Naive thymus-derived CD4-positive, alpha-beta T cell (primary cell): ENCODE measurements around the gene OGFOD2. TPM values are rescaled to one million over a fixed set of nuclear protein-coding genes. Genes with fewer than 3 reads are reported as not detected.
A peak's percentile ranks its signal among the peaks of the same experiment; 100 is the strongest.

Experiments used
- ATAC-seq: fragments of 150-1000 bp; cut with Tn5 transposase; 2 replicates; pipeline ENCODE4 v1.10.0; 2021; ENCODE audit warnings: mild to moderate bottlenecking, moderate library complexity
- CTCF ChIA-PET: fragments of 350-600 bp; sonication (Branson Sonifier 250); formaldehyde crosslinking; loops from one replicate; lab custom pipeline; 2021; ENCODE audit warnings: antibody characterized with exemption; lab: Charles Lee
- POLR2A ChIA-PET: fragments of 350-600 bp; sonication (Branson Sonifier 250); formaldehyde crosslinking; loops from one replicate; lab custom pipeline; 2021; ENCODE audit warnings: antibody characterized with exemption, inconsistent platforms; lab: Charles Lee
- DNase-seq, 9 donors: peaks; one replicate each; pipeline versions ENCODE4 v3.0.0 to v3.0.0-alpha.2; 2020 to 2022; ENCODE audit warnings: mixed read lengths in 1 of 9
- H3K27ac ChIP-seq: one replicate; pipeline ENCODE4 v1.7.0; 2013; ENCODE audit warnings: mild to moderate bottlenecking, low read depth, low read length, moderate library complexity
- H3K27me3 ChIP-seq, 2 donors: one replicate each; pipeline ENCODE4 v1.7.0; 2013; ENCODE audit warnings: low read length in 2 of 2, mild to moderate bottlenecking in 2 of 2, moderate library complexity in 2 of 2; ENCODE audit not compliant: control insufficient read depth in 2 of 2, insufficient read depth in 2 of 2
- H3K36me3 ChIP-seq, 3 experiments: 1 replicate in 2 of 3; 2 replicates in 1 of 3; pipeline ENCODE4 v1.7.0; 2013; ENCODE audit warnings: low read length in 3 of 3, mild to moderate bottlenecking in 3 of 3, moderate library complexity in 1 of 3; ENCODE audit not compliant: insufficient read depth in 3 of 3, control insufficient read depth in 2 of 3
- H3K4me1 ChIP-seq, 2 donors: one replicate each; pipeline ENCODE4 v1.7.0; 2013; ENCODE audit warnings: low read length in 2 of 2, mild to moderate bottlenecking in 2 of 2, moderate library complexity in 1 of 2; ENCODE audit not compliant: control insufficient read depth in 2 of 2, insufficient read depth in 2 of 2
- H3K4me3 ChIP-seq: 2 replicates; pipeline ENCODE4 v1.7.0; 2013; ENCODE audit warnings: mild to moderate bottlenecking, low read length
- H3K9me3 ChIP-seq, 3 experiments: 1 replicate in 2 of 3; 2 replicates in 1 of 3; pipeline ENCODE4 v1.7.0; 2013; ENCODE audit warnings: low read length in 3 of 3; ENCODE audit not compliant: control insufficient read depth in 2 of 3
- H3K27ac Mint-ChIP-seq, 9 donors: one replicate each; pipeline ENCODE4 v1.8.0; 2020 to 2022; ENCODE audit warnings: mixed read lengths in 9 of 9, mild to moderate bottlenecking in 8 of 9, moderate library complexity in 5 of 9, inconsistent platforms in 2 of 9
- H3K27me3 Mint-ChIP-seq, 5 donors: one replicate each; pipeline ENCODE4 v1.8.0; 2021 to 2022; ENCODE audit warnings: mixed read lengths in 5 of 5, mild to moderate bottlenecking in 1 of 5
- H3K36me3 Mint-ChIP-seq, 5 donors: one replicate each; pipeline ENCODE4 v1.8.0; 2020 to 2022; ENCODE audit warnings: mixed read lengths in 5 of 5, mild to moderate bottlenecking in 3 of 5, inconsistent platforms in 1 of 5
- H3K4me1 Mint-ChIP-seq, 7 donors: one replicate each; pipeline ENCODE4 v1.8.0; 2020 to 2022; ENCODE audit warnings: mixed read lengths in 7 of 7, mild to moderate bottlenecking in 3 of 7, inconsistent platforms in 1 of 7
- H3K4me3 Mint-ChIP-seq, 10 donors: one replicate each; pipeline ENCODE4 v1.8.0; 2020 to 2022; ENCODE audit warnings: mild to moderate bottlenecking in 10 of 10, mixed read lengths in 10 of 10, moderate library complexity in 6 of 10, inconsistent platforms in 2 of 10
- H3K9me3 Mint-ChIP-seq, 11 donors: one replicate each; pipeline ENCODE4 v1.8.0; 2020 to 2022; ENCODE audit warnings: mixed read lengths in 11 of 11, mild to moderate bottlenecking in 4 of 11, inconsistent platforms in 1 of 11, moderate library complexity in 1 of 11
- intact Hi-C, 2 donors: fragments of 100-400 bp; cut with micrococcal nuclease; formaldehyde crosslinking; loops; one replicate each; pipeline ENCODE4 v1.15.1; 2023
- polyA plus RNA-seq, 2 donors: library from polyadenylated mRNA; unstranded; fragments of 300-500 nt; fragmentation: Illumina TruSeq; gene quantifications; one replicate each; pipeline ENCODE4 v1.2.3, GENCODE V29; 2021
- total RNA-seq, 6 experiments: library from RNA in 5 of 6; stranded (reverse) in 5 of 6; gene quantifications; 1 replicate in 5 of 6; 2 replicates in 1 of 6; pipeline ENCODE4 v1.2.3 and lab custom pipeline; 2021 to 2026

Gene OGFOD2
- total and polyA plus RNA-seq, 7 experiments from 2014 or later = 16.8 to 49.1 (median 21.7) TPM

GRCh38 chr12:122992386-122992785 is 17.3 kb downstream of the OGFOD2 start:
- no peak for DNase-seq
- intact Hi-C loops = no loop called here
- no peaks in the 10 kb centered on the region for H3K27me3 ChIP-seq
- Mint-ChIP-seq H3K4me1 (no peaks in the 10 kb centered on the region), H3K36me3 (peaks cover 0 to 11% (median 0%) of the 10 kb centered on the region in 5 donors), H3K27me3 (no peaks in the 10 kb centered on the region), H3K9me3 (no peaks in the 10 kb centered on the region), H3K4me3 (no peak overlapping the region), H3K27ac (peak overlapping the region in 1 of 9 donors; percentile 80)
- no peaks in the 10 kb centered on the region for H3K4me1 ChIP-seq
- ChIA-PET CTCF (interaction anchor here (0.6 kb wide), 1 partner anchor 140 kb away, joined by 3 read pairs; no protein-coding TSS in a partner anchor), POLR2A (interaction anchor here (1.3 to 1.6 kb wide), 2 partner anchors 9 to 10 kb away, joined by 3 read pairs; no protein-coding TSS in a partner anchor)
- H3K36me3 ChIP-seq = peaks cover 0 to 89% (median 16%) of the 10 kb centered on the region in 3 experiments
- H3K9me3 ChIP-seq = no peaks in the 10 kb centered on the region
- no peak for ATAC-seq
- H3K27ac ChIP-seq = no peak overlapping the region
- H3K4me3 ChIP-seq = no peak overlapping the region

- DNase-seq (no peak), ATAC-seq (no peak)
- peak overlapping the region in 4 of 9 donors; percentile 9 to 54 (median 48) for H3K27ac Mint-ChIP-seq
- H3K4me1 ChIP-seq = no peaks in the 10 kb centered on the region
- intact Hi-C loops = no loop called here
- H3K9me3 ChIP-seq = no peaks in the 10 kb centered on the region
- peaks cover 0 to 86% (median 9%) of the 10 kb centered on the region in 3 experiments for H3K36me3 ChIP-seq
- H3K27ac ChIP-seq = no peak overlapping the region
- H3K27me3 ChIP-seq = no peaks in the 10 kb centered on the region
- no peak overlapping the region for H3K4me3 Mint-ChIP-seq
- H3K27me3 Mint-ChIP-seq = no peaks in the 10 kb centered on the region
- no peak overlapping the region for H3K4me3 ChIP-seq
- H3K9me3 Mint-ChIP-seq = no peaks in the 10 kb centered on the region
- no peaks in the 10 kb centered on the region for H3K4me1 Mint-ChIP-seq
- POLR2A ChIA-PET = no interaction called here
- H3K36me3 Mint-ChIP-seq = peaks cover 0 to 7% (median 0%) of the 10 kb centered on the region in 5 donors
- CTCF ChIA-PET = interaction anchor here (0.6 kb wide), 1 partner anchor 305 kb away, joined by 4 read pairs; no protein-coding TSS in a partner anchor
These were observed 19.2 kb downstream of the OGFOD2 start for GRCh38 chr12:122994140-122994675.

GRCh38 chr12:122994781-122995502 is 19.9 kb downstream of the OGFOD2 start:
- H3K4me1 Mint-ChIP-seq = no peaks in the 10 kb centered on the region
- no peaks in the 10 kb centered on the region for H3K27me3 ChIP-seq
- H3K36me3 Mint-ChIP-seq = peaks cover 0 to 7% (median 0%) of the 10 kb centered on the region in 5 donors
- no peaks in the 10 kb centered on the region for H3K9me3 Mint-ChIP-seq
- H3K27ac Mint-ChIP-seq = no peak overlapping the region
- no peak for ATAC-seq
- H3K27me3 Mint-ChIP-seq = no peaks in the 10 kb centered on the region
- POLR2A ChIA-PET = interaction anchor here (0.6 kb wide), 1 partner anchor 109 kb away, joined by 3 read pairs; no protein-coding TSS in a partner anchor
- no peak overlapping the region for H3K27ac ChIP-seq
- no peaks in the 10 kb centered on the region for H3K4me1 ChIP-seq
- no peak overlapping the region for H3K4me3 Mint-ChIP-seq
- DNase-seq = no peak
- intact Hi-C loops = no loop called here
- CTCF ChIA-PET = no interaction called here
- H3K9me3 ChIP-seq = no peaks in the 10 kb centered on the region
- H3K36me3 ChIP-seq = peaks cover 0 to 88% (median 8%) of the 10 kb centered on the region in 3 experiments
- no peak overlapping the region for H3K4me3 ChIP-seq

- H3K4me3 Mint-ChIP-seq = no peak overlapping the region
- H3K4me1 Mint-ChIP-seq = no peaks in the 10 kb centered on the region
- H3K27ac ChIP-seq = no peak overlapping the region
- peaks cover 0 to 12% (median 0%) of the 10 kb centered on the region in 5 donors for H3K36me3 Mint-ChIP-seq
- DNase-seq (no peak), ATAC-seq (no peak)
- CTCF ChIA-PET = no interaction called here
- no peaks in the 10 kb centered on the region for H3K27me3 ChIP-seq
- H3K27me3 Mint-ChIP-seq = no peaks in the 10 kb centered on the region
- intact Hi-C loops = no loop called here
- no peaks in the 10 kb centered on the region for H3K9me3 Mint-ChIP-seq
- no peaks in the 10 kb centered on the region for H3K4me1 ChIP-seq
- POLR2A ChIA-PET = interaction anchor here (0.6 kb wide), 1 partner anchor 110 kb away, joined by 3 read pairs; no protein-coding TSS in a partner anchor
- no peaks in the 10 kb centered on the region for H3K9me3 ChIP-seq
- peak overlapping the region in 2 of 9 donors; percentile 17 to 31 for H3K27ac Mint-ChIP-seq
- peaks cover 0 to 88% (median 6%) of the 10 kb centered on the region in 3 experiments for H3K36me3 ChIP-seq
- no peak overlapping the region for H3K4me3 ChIP-seq
These were observed 20.6 kb downstream of the OGFOD2 start for GRCh38 chr12:122995503-122996187.

- Mint-ChIP-seq H3K9me3 (no peaks in the 10 kb centered on the region), H3K4me1 (no peaks in the 10 kb centered on the region), H3K36me3 (peaks cover 0 to 15% (median 2%) of the 10 kb centered on the region in 5 donors), H3K27me3 (no peaks in the 10 kb centered on the region), H3K27ac (peak overlapping the region in 3 of 9 donors; percentile 17 to 43 (median 31)), H3K4me3 (no peak overlapping the region)
- no peak for DNase-seq
- Histone ChIP-seq H3K4me1 (no peaks in the 10 kb centered on the region), H3K9me3 (no peaks in the 10 kb centered on the region), H3K4me3 (no peak overlapping the region), H3K36me3 (peaks cover 0 to 88% (median 6%) of the 10 kb centered on the region in 3 experiments), H3K27me3 (no peaks in the 10 kb centered on the region), H3K27ac (no peak overlapping the region)
- CTCF ChIA-PET = no interaction called here
- POLR2A ChIA-PET = no interaction called here
- ATAC-seq = no peak
- intact Hi-C loops = no loop called here
These were observed 21.2 kb downstream of the OGFOD2 start for GRCh38 chr12:122996188-122996601.

- Histone ChIP-seq H3K36me3 (peaks cover 0 to 88% (median 6%) of the 10 kb centered on the region in 3 experiments), H3K27ac (no peak overlapping the region), H3K4me3 (no peak overlapping the region), H3K27me3 (no peaks in the 10 kb centered on the region), H3K4me1 (no peaks in the 10 kb centered on the region), H3K9me3 (no peaks in the 10 kb centered on the region)
- H3K4me1 Mint-ChIP-seq = no peaks in the 10 kb centered on the region
- H3K4me3 Mint-ChIP-seq = no peak overlapping the region
- H3K9me3 Mint-ChIP-seq = no peaks in the 10 kb centered on the region
- intact Hi-C loops = no loop called here
- CTCF ChIA-PET = no interaction called here
- ATAC-seq = no peak
- no peaks in the 10 kb centered on the region for H3K27me3 Mint-ChIP-seq
- peak overlapping the region in 1 of 9 donors; percentile 18 for H3K27ac Mint-ChIP-seq
- peaks cover 0 to 19% (median 4%) of the 10 kb centered on the region in 5 donors for H3K36me3 Mint-ChIP-seq
- POLR2A ChIA-PET = no interaction called here
- DNase-seq = no peak
These were observed 21.7 kb downstream of the OGFOD2 start for GRCh38 chr12:122996621-122997342.
